Lung (tissue), 12 donors: ENCODE results near the gene MLF2. TPM values are rescaled to one million over a fixed set of nuclear protein-coding genes. Genes with fewer than 3 reads are reported as not detected.
"Not testable (repeated sequence)": the region's sequence is repeated elsewhere in the genome, so short reads cannot be mapped to it uniquely, and the experiment has no call there.

Experiments used
- ATAC-seq: fragments of 200-7000 bp; cut with Tn5 transposase; one replicate; pipeline ENCODE4 v1.9.1; 2020; ENCODE audit warnings: moderate number of reproducible peaks; ENCODE audit not compliant: insufficient read depth, low FRiP score
- DNase-seq, 3 donors: peaks; one replicate each; pipeline ENCODE4 v3.0.0-alpha.2; 2013 to 2017
- H3K27ac ChIP-seq, 2 donors: one replicate each; pipeline ENCODE4 v1.5.1; 2013; ENCODE audit warnings: mild to moderate bottlenecking in 2 of 2, moderate library complexity in 2 of 2, control low read depth in 1 of 2, inconsistent platforms in 1 of 2, low read depth in 1 of 2, low read length in 1 of 2
- H3K27me3 ChIP-seq, 3 donors: one replicate each; pipeline ENCODE4 v1.5.1; 2013; ENCODE audit warnings: low read length in 2 of 3; ENCODE audit not compliant: control insufficient read depth in 3 of 3, insufficient read depth in 3 of 3
- H3K36me3 ChIP-seq, 4 donors: one replicate each; pipeline ENCODE4 v1.5.1; 2013; ENCODE audit warnings: low read length in 4 of 4, mild to moderate bottlenecking in 1 of 4, moderate library complexity in 1 of 4; ENCODE audit not compliant: control insufficient read depth in 4 of 4, insufficient read depth in 4 of 4
- H3K4me1 ChIP-seq, 5 donors: one replicate each; pipeline ENCODE4 v1.5.1; 2013; ENCODE audit warnings: low read length in 5 of 5, mild to moderate bottlenecking in 2 of 5, moderate library complexity in 1 of 5; ENCODE audit not compliant: control insufficient read depth in 5 of 5, insufficient read depth in 5 of 5
- H3K4me3 ChIP-seq: one replicate; pipeline ENCODE4 v1.5.1; 2013; ENCODE audit warnings: mild to moderate bottlenecking, control low read depth, moderate library complexity
- H3K9ac ChIP-seq, 2 donors: one replicate each; pipeline ENCODE4 v1.5.1; 2013; ENCODE audit warnings: low read length in 2 of 2, control low read depth in 1 of 2; ENCODE audit not compliant: insufficient read depth in 1 of 2
- H3K9me3 ChIP-seq, 4 donors: one replicate each; pipeline ENCODE4 v1.5.1; 2013; ENCODE audit warnings: low read length in 3 of 4, mild to moderate bottlenecking in 1 of 4, moderate library complexity in 1 of 4; ENCODE audit not compliant: control insufficient read depth in 4 of 4, insufficient read depth in 3 of 4
- CTCF ChIP-seq: IDR thresholded peaks from 2 replicates; pipeline ENCODE4 v1.5.1; 2012; ENCODE audit warnings: mild to moderate bottlenecking; ENCODE audit errors: control extremely low read depth, extremely low read depth
- WGBS, 2 donors: extraction: QIAGEN DNeasy Blood & Tissue Kit; methylation state at CpG; one replicate each; pipeline ENCODE4 v1.1.7; 2013; 5-methylcytosine and 5-hydroxymethylcytosine counted together
- polyA plus RNA-seq, 2 donors: library from polyadenylated mRNA; stranded (reverse); fragments of 200-250 nt; gene quantifications; one replicate each; pipeline ENCODE4 v1.2.1, GENCODE V29; 2013
- total RNA-seq, 2 donors: library from RNA; depleted of rRNA in 1 of 2; stranded (reverse); fragments of >200 nt in 1 of 2; gene quantifications; one replicate each; pipeline ENCODE4 v1.2.1, GENCODE V29; 2014 to 2021
- donor health status: control.
- donor health status: control.
- donor health status: Bipolar disorder and iron deficiency.
- donor health status: healthy.
- donor health status: DM: yes; HTN: yes; CAD: no.

Gene MLF2
- total and polyA plus RNA-seq, 4 donors = 95.9 to 171 (median 164) TPM

GRCh38 chr12:6722863-6723262 lies 30.1 kb downstream of the MLF2 start:
- ATAC-seq (no peak), DNase-seq (no peak)
- Histone ChIP-seq H3K4me1 (peaks cover 0 to 7% (median 7%) of the 10 kb centered on the region in 5 donors), H3K36me3 (peaks cover 0 to 12% (median 2%) of the 10 kb centered on the region in 4 donors), H3K4me3 (no peak overlapping the region), H3K27me3 (peaks cover 0 to 8% (median 0%) of the 10 kb centered on the region in 3 donors), H3K9ac (no peak overlapping the region), H3K9me3 (no peaks in the 10 kb centered on the region), H3K27ac (no peak overlapping the region)
- WGBS, 2 donors = 77% methylated on average over 3 of the region's 3 CpGs
- no peak for TF ChIP-seq CTCF

- Histone ChIP-seq H3K4me1 (no peaks in the 10 kb centered on the region), H3K27ac (no peak overlapping the region), H3K9ac (no peak overlapping the region), H3K4me3 (no peak overlapping the region), H3K27me3 (peaks cover 0 to 8% (median 0%) of the 10 kb centered on the region in 3 donors), H3K9me3 (no peaks in the 10 kb centered on the region), H3K36me3 (no peaks in the 10 kb centered on the region)
- DNase-seq (no peak), ATAC-seq (no peak)
- TF ChIP-seq CTCF = no peak
- WGBS, 2 donors = 84 to 85% methylated on average over 7 to 8 of the region's 10 CpGs
These were observed 36.0 kb downstream of the MLF2 start for GRCh38 chr12:6716874-6717437.

GRCh38 chr12:6716031-6716873 lies 36.7 kb downstream of the MLF2 start:
- DNase-seq, H3K9me3 ChIP-seq, H3K4me1 ChIP-seq, H3K9ac ChIP-seq, H3K27me3 ChIP-seq, H3K4me3 ChIP-seq, ATAC-seq, H3K36me3 ChIP-seq, H3K27ac ChIP-seq: not testable (repeated sequence)
- WGBS, 2 donors = 90 to 92% methylated on average over 15 to 38 of the region's 41 CpGs

- 66 to 78% methylated on average over 16 of the region's 16 CpGs for WGBS, 2 donors
- Histone ChIP-seq H3K27me3 (peaks cover 0 to 5% (median 3%) of the 10 kb centered on the region in 3 donors), H3K4me1 (no peaks in the 10 kb centered on the region), H3K36me3 (no peaks in the 10 kb centered on the region), H3K9me3 (no peaks in the 10 kb centered on the region), H3K27ac (no peak overlapping the region), H3K4me3 (no peak overlapping the region), H3K9ac (no peak overlapping the region)
- ATAC-seq (no peak), DNase-seq (no peak)
- TF ChIP-seq CTCF = no peak
These were observed 44.0 kb downstream of the MLF2 start for GRCh38 chr12:6708960-6709394.

GRCh38 chr12:6708351-6708750 lies 44.6 kb downstream of the MLF2 start:
- 90 to 95% methylated on average over 21 of the region's 21 CpGs for WGBS, 2 donors
- H3K4me1 ChIP-seq, ATAC-seq, H3K4me3 ChIP-seq, H3K36me3 ChIP-seq, H3K27ac ChIP-seq, H3K9ac ChIP-seq, DNase-seq, H3K27me3 ChIP-seq, H3K9me3 ChIP-seq: not testable (repeated sequence)
